GM12878 (cell line): ENCODE measurements around the gene IKBKG.
"Not testable (repeated sequence)": the region's sequence is repeated elsewhere in the genome, so short reads cannot be mapped to it uniquely, and the experiment has no call there.

Experiments
- CBFB ChIP-seq: IDR thresholded peaks from 2 replicates; pipeline ENCODE4 v1.6.1; 2016; ENCODE audit warnings: antibody characterized with exemption, low read depth
- CTCF ChIP-seq, 3 experiments: IDR thresholded peaks in 2 of 3; conservative IDR thresholded peaks in 1 of 3; 2 replicates each; pipeline ENCODE4 v1.5.1; 2011; ENCODE audit warnings: low read depth in 3 of 3, low read length in 3 of 3, mild to moderate bottlenecking in 3 of 3, control low read depth in 2 of 3, moderate library complexity in 2 of 3, inconsistent platforms in 1 of 3, mixed read lengths in 1 of 3; ENCODE audit not compliant: control insufficient read depth in 2 of 3, insufficient read depth in 1 of 3; ENCODE audit errors: extremely low read depth in 1 of 3
- EZH2 ChIP-seq: IDR thresholded peaks from 2 replicates; pipeline ENCODE4 v1.6.1; 2012; ENCODE audit warnings: low read depth, mild to moderate bottlenecking, control low read depth, inconsistent platforms, low read length, borderline replicate concordance; ENCODE audit not compliant: control insufficient read depth
- POLR2A ChIP-seq: IDR thresholded peaks from 2 replicates; pipeline ENCODE4 v1.6.1; 2011; ENCODE audit warnings: low read depth, mild to moderate bottlenecking, low read length
- SP1 ChIP-seq: IDR thresholded peaks from one replicate; pipeline ENCODE4 v1.6.1; 2011; ENCODE audit warnings: low read depth, low read length
- TF ChIP-seq, protein P1 (sequence below): IDR thresholded peaks from 2 replicates; pipeline ENCODE4 v1.6.1; 2012; ENCODE audit warnings: low read depth, low read length, improper control_type of control experiment
- TF ChIP-seq, protein P2 (sequence below): IDR thresholded peaks from 2 replicates; pipeline ENCODE4 v1.6.1; 2012; ENCODE audit warnings: improper control_type of control experiment, low read depth, low read length; ENCODE audit not compliant: insufficient replicate concordance
- TF ChIP-seq, protein P3 (sequence below): fragments of 450-650 bp; IDR thresholded peaks from 2 replicates; pipeline ENCODE4 v1.6.1; 2017; ENCODE audit warnings: low read depth, mild to moderate bottlenecking, moderate library complexity

GRCh38 chrX:154560326-154560725 is 12.9 kb downstream of the IKBKG start:
- not testable (repeated sequence) for TF ChIP-seq EZH2; CTCF (IDR thresholded peaks at IDR 0.05 in 2 of 3, conservative IDR thresholded peaks at IDR 0.05 in 1 of 3; ENCODE audit: control insufficient read depth in 2 of 3, extremely low read depth in 1 of 3, insufficient read depth in 1 of 3, low read depth in 3 of 3, low read length in 3 of 3); SP1; CBFB; POLR2A
- TF ChIP-seq, protein P1, sequence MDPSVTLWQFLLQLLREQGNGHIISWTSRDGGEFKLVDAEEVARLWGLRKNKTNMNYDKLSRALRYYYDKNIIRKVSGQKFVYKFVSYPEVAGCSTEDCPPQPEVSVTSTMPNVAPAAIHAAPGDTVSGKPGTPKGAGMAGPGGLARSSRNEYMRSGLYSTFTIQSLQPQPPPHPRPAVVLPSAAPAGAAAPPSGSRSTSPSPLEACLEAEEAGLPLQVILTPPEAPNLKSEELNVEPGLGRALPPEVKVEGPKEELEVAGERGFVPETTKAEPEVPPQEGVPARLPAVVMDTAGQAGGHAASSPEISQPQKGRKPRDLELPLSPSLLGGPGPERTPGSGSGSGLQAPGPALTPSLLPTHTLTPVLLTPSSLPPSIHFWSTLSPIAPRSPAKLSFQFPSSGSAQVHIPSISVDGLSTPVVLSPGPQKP = not testable (repeated sequence)
- TF ChIP-seq, protein P2, sequence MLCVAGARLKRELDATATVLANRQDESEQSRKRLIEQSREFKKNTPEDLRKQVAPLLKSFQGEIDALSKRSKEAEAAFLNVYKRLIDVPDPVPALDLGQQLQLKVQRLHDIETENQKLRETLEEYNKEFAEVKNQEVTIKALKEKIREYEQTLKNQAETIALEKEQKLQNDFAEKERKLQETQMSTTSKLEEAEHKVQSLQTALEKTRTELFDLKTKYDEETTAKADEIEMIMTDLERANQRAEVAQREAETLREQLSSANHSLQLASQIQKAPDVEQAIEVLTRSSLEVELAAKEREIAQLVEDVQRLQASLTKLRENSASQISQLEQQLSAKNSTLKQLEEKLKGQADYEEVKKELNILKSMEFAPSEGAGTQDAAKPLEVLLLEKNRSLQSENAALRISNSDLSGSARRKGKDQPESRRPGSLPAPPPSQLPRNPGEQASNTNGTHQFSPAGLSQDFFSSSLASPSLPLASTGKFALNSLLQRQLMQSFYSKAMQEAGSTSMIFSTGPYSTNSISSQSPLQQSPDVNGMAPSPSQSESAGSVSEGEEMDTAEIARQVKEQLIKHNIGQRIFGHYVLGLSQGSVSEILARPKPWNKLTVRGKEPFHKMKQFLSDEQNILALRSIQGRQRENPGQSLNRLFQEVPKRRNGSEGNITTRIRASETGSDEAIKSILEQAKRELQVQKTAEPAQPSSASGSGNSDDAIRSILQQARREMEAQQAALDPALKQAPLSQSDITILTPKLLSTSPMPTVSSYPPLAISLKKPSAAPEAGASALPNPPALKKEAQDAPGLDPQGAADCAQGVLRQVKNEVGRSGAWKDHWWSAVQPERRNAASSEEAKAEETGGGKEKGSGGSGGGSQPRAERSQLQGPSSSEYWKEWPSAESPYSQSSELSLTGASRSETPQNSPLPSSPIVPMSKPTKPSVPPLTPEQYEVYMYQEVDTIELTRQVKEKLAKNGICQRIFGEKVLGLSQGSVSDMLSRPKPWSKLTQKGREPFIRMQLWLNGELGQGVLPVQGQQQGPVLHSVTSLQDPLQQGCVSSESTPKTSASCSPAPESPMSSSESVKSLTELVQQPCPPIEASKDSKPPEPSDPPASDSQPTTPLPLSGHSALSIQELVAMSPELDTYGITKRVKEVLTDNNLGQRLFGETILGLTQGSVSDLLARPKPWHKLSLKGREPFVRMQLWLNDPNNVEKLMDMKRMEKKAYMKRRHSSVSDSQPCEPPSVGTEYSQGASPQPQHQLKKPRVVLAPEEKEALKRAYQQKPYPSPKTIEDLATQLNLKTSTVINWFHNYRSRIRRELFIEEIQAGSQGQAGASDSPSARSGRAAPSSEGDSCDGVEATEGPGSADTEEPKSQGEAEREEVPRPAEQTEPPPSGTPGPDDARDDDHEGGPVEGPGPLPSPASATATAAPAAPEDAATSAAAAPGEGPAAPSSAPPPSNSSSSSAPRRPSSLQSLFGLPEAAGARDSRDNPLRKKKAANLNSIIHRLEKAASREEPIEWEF = not testable (repeated sequence)
- TF ChIP-seq, protein P3, sequence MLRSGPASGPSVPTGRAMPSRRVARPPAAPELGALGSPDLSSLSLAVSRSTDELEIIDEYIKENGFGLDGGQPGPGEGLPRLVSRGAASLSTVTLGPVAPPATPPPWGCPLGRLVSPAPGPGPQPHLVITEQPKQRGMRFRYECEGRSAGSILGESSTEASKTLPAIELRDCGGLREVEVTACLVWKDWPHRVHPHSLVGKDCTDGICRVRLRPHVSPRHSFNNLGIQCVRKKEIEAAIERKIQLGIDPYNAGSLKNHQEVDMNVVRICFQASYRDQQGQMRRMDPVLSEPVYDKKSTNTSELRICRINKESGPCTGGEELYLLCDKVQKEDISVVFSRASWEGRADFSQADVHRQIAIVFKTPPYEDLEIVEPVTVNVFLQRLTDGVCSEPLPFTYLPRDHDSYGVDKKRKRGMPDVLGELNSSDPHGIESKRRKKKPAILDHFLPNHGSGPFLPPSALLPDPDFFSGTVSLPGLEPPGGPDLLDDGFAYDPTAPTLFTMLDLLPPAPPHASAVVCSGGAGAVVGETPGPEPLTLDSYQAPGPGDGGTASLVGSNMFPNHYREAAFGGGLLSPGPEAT = not testable (repeated sequence)
